WTC11 (cell line): Measurements from ENCODE around the gene DPYSL3. TPM values are rescaled to one million over a fixed set of nuclear protein-coding genes. Genes with fewer than 3 reads are reported as not detected.

Experiments
- ATAC-seq: fragments of 200-7000 bp; cut with Tn5 transposase; 2 replicates; pipeline ENCODE4 v1.10.0; 2021; ENCODE audit warnings: mild to moderate bottlenecking, moderate library complexity
- CTCF ChIA-PET: fragments of 300-600 bp; sonication (Branson Sonifier 250); formaldehyde crosslinking; loops from one replicate; lab custom pipeline; 2021; ENCODE audit warnings: antibody characterized with exemption; lab: Charles Lee
- POLR2A ChIA-PET: fragments of 350-600 bp; sonication (Branson Sonifier 250); formaldehyde crosslinking; loops from one replicate; lab custom pipeline; 2021; ENCODE audit warnings: antibody characterized with exemption; lab: Charles Lee
- DNase-seq: peaks from one replicate; pipeline ENCODE4 v3.0.0; 2021; ENCODE audit warnings: low spot score
- H3K27ac Mint-ChIP-seq: 2 replicates; pipeline ENCODE4 v1.8.0; 2021; ENCODE audit warnings: mixed read lengths
- H3K27me3 Mint-ChIP-seq: 2 replicates; pipeline ENCODE4 v1.8.0; 2021; ENCODE audit warnings: low read depth, mild to moderate bottlenecking, moderate library complexity, mixed read lengths
- H3K36me3 Mint-ChIP-seq: 2 replicates; pipeline ENCODE4 v1.8.0; 2021; ENCODE audit warnings: mixed read lengths
- H3K4me1 Mint-ChIP-seq: 2 replicates; pipeline ENCODE4 v1.8.0; 2022; ENCODE audit warnings: mixed read lengths
- H3K4me3 Mint-ChIP-seq: 2 replicates; pipeline ENCODE4 v1.8.0; 2021; ENCODE audit warnings: mild to moderate bottlenecking, moderate library complexity, mixed read lengths
- H3K9me3 Mint-ChIP-seq: 2 replicates; pipeline ENCODE4 v1.8.0; 2021; ENCODE audit warnings: mixed read lengths
- AR ChIP-seq: fragments of 250-450 bp; sonication (Bioruptor Pico); IDR thresholded peaks from 2 replicates; pipeline ENCODE4 v1.9.0; 2021; ENCODE audit warnings: mild to moderate bottlenecking
- ARID4B ChIP-seq: sonication (generic); formaldehyde crosslinking; IDR thresholded peaks from 2 replicates; pipeline ENCODE4 v1.8.0; 2023; ENCODE audit warnings: missing genetic modification reagents, mild to moderate bottlenecking, borderline replicate concordance
- ATF3 ChIP-seq: sonication (generic); formaldehyde crosslinking; conservative IDR thresholded peaks from 2 replicates; pipeline ENCODE4 v1.8.1; 2022; ENCODE audit warnings: mild to moderate bottlenecking, missing genetic modification reagents
- ATF6 ChIP-seq: sonication (generic); formaldehyde crosslinking; IDR thresholded peaks from 2 replicates; pipeline ENCODE4 v1.8.1; 2023; ENCODE audit warnings: mild to moderate bottlenecking, missing genetic modification reagents
- CBFB ChIP-seq: sonication (generic); formaldehyde crosslinking; IDR thresholded peaks from 2 replicates; pipeline ENCODE4 v1.8.1; 2022; ENCODE audit warnings: mild to moderate bottlenecking, low read depth, missing genetic modification reagents
- E2F1 ChIP-seq: sonication (generic); formaldehyde crosslinking; IDR thresholded peaks from 2 replicates; pipeline ENCODE4 v1.8.0; 2022; ENCODE audit warnings: mild to moderate bottlenecking, missing genetic modification reagents
- ERG ChIP-seq: fragments of 250-450 bp; sonication (Bioruptor Pico); IDR thresholded peaks from 2 replicates; pipeline ENCODE4 v1.8.0; 2021; ENCODE audit warnings: mild to moderate bottlenecking
- ESRRA ChIP-seq: sonication (generic); formaldehyde crosslinking; IDR thresholded peaks from 2 replicates; pipeline ENCODE4 v1.8.1; 2022; ENCODE audit warnings: mild to moderate bottlenecking, missing genetic modification reagents, borderline replicate concordance
- FOXK1 ChIP-seq: sonication (generic); formaldehyde crosslinking; IDR thresholded peaks from 2 replicates; pipeline ENCODE4 v1.8.0; 2022; ENCODE audit warnings: mild to moderate bottlenecking, moderate library complexity, missing genetic modification reagents
- JUN ChIP-seq: sonication (generic); formaldehyde crosslinking; IDR thresholded peaks from 2 replicates; pipeline ENCODE4 v1.8.0; 2023; ENCODE audit warnings: mild to moderate bottlenecking, missing genetic modification reagents
- MXD4 ChIP-seq: fragments of 250-450 bp; sonication (Bioruptor Pico); IDR thresholded peaks from 2 replicates; pipeline ENCODE4 v1.8.0; 2021; ENCODE audit warnings: mild to moderate bottlenecking, moderate library complexity, borderline replicate concordance
- NFATC4 ChIP-seq: fragments of 250-450 bp; sonication (Bioruptor Pico); IDR thresholded peaks from 2 replicates; pipeline ENCODE4 v1.9.0; 2021; ENCODE audit warnings: mild to moderate bottlenecking
- NR1H2 ChIP-seq: sonication (generic); formaldehyde crosslinking; IDR thresholded peaks from 2 replicates; pipeline ENCODE4 v1.9.0; 2021; ENCODE audit warnings: mild to moderate bottlenecking, moderate library complexity, missing genetic modification reagents
- PRRX2 ChIP-seq: fragments of 250-450 bp; sonication (Bioruptor Pico); IDR thresholded peaks from 2 replicates; pipeline ENCODE4 v1.8.0; 2021; ENCODE audit warnings: mild to moderate bottlenecking
- RELA ChIP-seq: sonication (generic); formaldehyde crosslinking; IDR thresholded peaks from 2 replicates; pipeline ENCODE4 v1.8.1; 2022; ENCODE audit warnings: missing genetic modification reagents, mild to moderate bottlenecking, borderline replicate concordance
- SP1 ChIP-seq: sonication (generic); formaldehyde crosslinking; conservative IDR thresholded peaks from 2 replicates; pipeline ENCODE4 v1.8.1; 2022; ENCODE audit warnings: missing genetic modification reagents
- TEAD4 ChIP-seq: sonication (generic); formaldehyde crosslinking; IDR thresholded peaks from 2 replicates; pipeline ENCODE4 v1.8.0; 2022; ENCODE audit warnings: mild to moderate bottlenecking, missing genetic modification reagents
- TP53 ChIP-seq: sonication (generic); formaldehyde crosslinking; IDR thresholded peaks from 2 replicates; pipeline ENCODE4 v1.8.1; 2023; ENCODE audit warnings: mild to moderate bottlenecking, missing genetic modification reagents
- ZNF263 ChIP-seq: sonication (generic); formaldehyde crosslinking; IDR thresholded peaks from 2 replicates; pipeline ENCODE4 v1.8.1; 2022; ENCODE audit warnings: low read depth, mild to moderate bottlenecking, moderate library complexity, missing genetic modification reagents
- ZNF512 ChIP-seq: sonication (generic); formaldehyde crosslinking; IDR thresholded peaks from 2 replicates; pipeline ENCODE4 v1.8.1; 2022; ENCODE audit warnings: missing genetic modification reagents, borderline replicate concordance
- total RNA-seq: library from RNA; stranded (reverse); gene quantifications from 3 replicates; pipeline ENCODE4 v1.2.3, GENCODE V29; 2021

DPYSL3 gene
- total RNA-seq, 1 experiment from 2014 or later, result 358 TPM

- peaks cover 44% of the 10 kb centered on the region for H3K4me1 Mint-ChIP-seq
- H3K4me3 Mint-ChIP-seq, result no peak overlapping the region
- DNase-seq (no peak), ATAC-seq (no peak)
- no peaks in the 10 kb centered on the region for H3K27me3 Mint-ChIP-seq
- TF ChIP-seq ATF6 (CRISPR knock-in tag), result no peak
- no peak for TF ChIP-seq ESRRA (CRISPR knock-in tag)
- no peak for TF ChIP-seq NFATC4
- TF ChIP-seq TEAD4 (CRISPR knock-in tag), result no peak
- no peak for TF ChIP-seq ZNF263 (CRISPR knock-in tag)
- H3K9me3 Mint-ChIP-seq, result no peaks in the 10 kb centered on the region
- ChIA-PET CTCF (interaction anchor here (0.9 to 2.9 kb wide), 6 partner anchors 17 to 199 kb away, joined by 3 to 14 read pairs (median 4); no protein-coding TSS in a partner anchor), POLR2A (no interaction called here)
- H3K27ac Mint-ChIP-seq, result no peak overlapping the region
- peaks cover 11% of the 10 kb centered on the region for H3K36me3 Mint-ChIP-seq
Measured at GRCh38 chr5:147387109-147387508, 122.8 kb downstream of the DPYSL3 start.

- POLR2A ChIA-PET, result no interaction called here
- Mint-ChIP-seq H3K36me3 (peaks cover 2% of the 10 kb centered on the region), H3K27me3 (no peaks in the 10 kb centered on the region), H3K4me3 (no peak overlapping the region), H3K27ac (no peak overlapping the region), H3K9me3 (peaks cover 7% of the 10 kb centered on the region), H3K4me1 (peaks cover 37% of the 10 kb centered on the region)
- DNase-seq (no peak), ATAC-seq (no peak)
- CTCF ChIA-PET, result interaction anchor here (0.8 to 3.3 kb wide), 3 partner anchors 9 to 15 kb away, joined by 3 to 11 read pairs (median 10); no protein-coding TSS in a partner anchor
- TF ChIP-seq CBFB (CRISPR knock-in tag) (no peak), E2F1 (CRISPR knock-in tag) (no peak), FOXK1 (CRISPR knock-in tag) (no peak), PRRX2 (CRISPR knock-in tag) (no peak), AR (no peak), JUN (no peak), ZNF263 (CRISPR knock-in tag) (no peak), NR1H2 (no peak), RELA (CRISPR knock-in tag) (no peak), ATF3 (CRISPR knock-in tag) (no peak), ERG (CRISPR knock-in tag) (no peak), ARID4B (CRISPR knock-in tag) (no peak), MXD4 (no peak), ZNF512 (CRISPR knock-in tag) (no peak), SP1 (no peak), TP53 (CRISPR knock-in tag) (no peak)
Measured at GRCh38 chr5:147384346-147385193, 125.3 kb downstream of the DPYSL3 start.
